ENCODE measurements around the gene EHD2. TPM values are rescaled to one million over a fixed set of nuclear protein-coding genes. Genes with fewer than 3 reads are reported as not detected.
"Not testable (repeated sequence)": the region's sequence is repeated elsewhere in the genome, so short reads cannot be mapped to it uniquely, and the experiment has no call there.

Gene EHD2
- total RNA-seq, 1 donor from 2014 or later: 2.2 TPM

DNA sequence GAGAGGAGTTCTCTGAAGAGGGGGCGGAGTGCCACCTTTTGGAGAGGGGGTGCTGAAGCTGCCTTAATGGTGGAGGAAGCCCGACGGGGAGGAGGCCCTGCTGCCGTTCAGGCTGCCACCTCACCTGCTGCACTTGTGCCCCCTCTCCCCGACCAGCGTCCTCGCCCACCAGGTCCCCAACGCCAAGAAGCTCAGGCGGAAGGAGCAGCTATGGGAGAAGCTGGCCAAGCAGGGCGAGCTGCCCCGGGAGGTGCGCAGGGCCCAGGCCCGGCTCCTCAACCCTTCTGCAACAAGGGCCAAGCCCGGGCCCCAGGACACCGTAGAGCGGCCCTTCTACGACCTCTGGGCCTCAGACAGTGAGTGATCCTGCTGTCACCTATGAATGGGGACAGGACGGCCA, 37.5 kb downstream of the EHD2 start:
- no peak for DNase-seq

GRCh38 chr19:47752440-47753211, 39.4 kb downstream of the EHD2 start:
- DNase-seq: no peak

GRCh38 chr19:47754206-47755064, 41.2 kb downstream of the EHD2 start:
- no peak for DNase-seq

- DNase-seq: no peak
Observed at GRCh38 chr19:47755065-47755761, 42.0 kb downstream of the EHD2 start.

GRCh38 chr19:47755762-47756626, 42.8 kb downstream of the EHD2 start:
- DNase-seq: no peak

GRCh38 chr19:47756627-47756929, 43.4 kb downstream of the EHD2 start:
- no peak for DNase-seq

DNA sequence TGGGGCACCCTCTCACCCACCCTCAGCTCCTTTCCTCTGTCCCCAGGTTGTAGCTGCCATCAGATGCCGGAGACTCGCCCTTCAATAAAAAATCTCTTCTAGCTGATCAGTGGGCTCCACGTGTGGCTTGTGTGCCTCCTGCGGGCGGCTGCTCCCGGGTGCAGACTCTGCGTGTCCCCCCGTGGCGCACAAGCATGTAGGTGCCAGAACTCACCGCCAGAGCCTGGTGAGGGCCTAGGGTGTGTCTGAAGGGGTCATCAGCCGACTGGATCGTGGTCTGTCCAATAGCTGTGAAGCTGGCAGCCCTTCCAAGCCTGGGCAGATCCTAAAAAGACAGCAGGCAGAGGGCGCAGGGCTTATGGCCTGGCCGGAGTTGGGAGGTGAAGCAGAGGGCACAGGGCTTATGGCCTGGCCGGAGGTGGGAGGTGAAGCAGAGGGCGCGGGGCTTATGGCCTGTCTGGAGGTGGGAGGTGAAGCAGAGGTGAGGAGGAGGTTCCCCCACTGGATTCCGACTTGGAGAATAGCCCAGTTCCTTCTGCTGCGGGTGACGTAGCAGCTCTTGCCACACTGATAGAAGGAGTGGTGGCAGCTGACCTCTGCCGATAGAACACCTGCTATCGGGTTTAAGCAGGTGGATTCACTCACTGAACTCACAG, 43.9 kb downstream of the EHD2 start:
- no peak for DNase-seq

GRCh38 chr19:47757617-47758442, 44.6 kb downstream of the EHD2 start:
- no peak for DNase-seq

- no peak for DNase-seq
Observed at GRCh38 chr19:47758443-47758804, 45.2 kb downstream of the EHD2 start.

DNA sequence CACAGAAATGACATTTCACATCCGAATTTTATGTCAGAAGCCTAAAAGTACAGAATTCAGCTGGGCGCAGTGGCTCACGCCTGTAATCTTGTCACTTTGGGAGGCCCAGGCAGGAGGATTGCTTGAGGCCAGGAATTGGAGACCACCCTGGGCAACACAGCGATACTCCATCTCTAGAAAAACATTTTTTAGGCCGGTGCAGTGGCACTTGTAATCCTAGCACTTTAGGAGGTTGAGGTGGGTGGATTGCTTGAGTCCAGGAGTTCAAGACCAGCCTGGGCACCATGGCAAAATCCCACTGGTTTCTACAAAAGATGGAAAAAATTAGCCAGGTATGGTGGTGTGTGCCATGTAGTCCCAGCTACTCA, 47.4 kb downstream of the EHD2 start:
- no peak for DNase-seq

DNA sequence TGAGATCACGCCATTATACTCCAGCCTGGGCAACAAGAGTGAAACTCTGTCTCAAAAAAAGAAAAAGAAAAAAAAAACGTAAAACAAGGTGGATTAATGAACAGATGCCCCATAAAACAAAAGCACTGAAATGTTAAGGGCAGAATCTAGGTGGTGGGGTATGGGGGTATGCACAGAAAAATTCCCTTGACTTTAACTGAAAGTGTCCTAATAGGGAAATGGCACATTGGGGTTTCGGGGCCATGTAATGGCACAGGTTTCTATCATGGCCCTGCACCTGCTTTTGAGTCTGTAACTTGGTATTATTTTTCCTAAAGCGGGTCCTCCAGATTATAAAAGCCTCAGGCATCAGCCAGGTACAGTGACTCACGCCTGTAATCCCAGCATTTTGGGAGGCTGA, 48.3 kb downstream of the EHD2 start:
- DNase-seq: no peak

- no peak for DNase-seq
Observed at GRCh38 chr19:47762151-47762550, 48.9 kb downstream of the EHD2 start.

- no peak for DNase-seq
Observed at GRCh38 chr19:47762615-47763308, 49.5 kb downstream of the EHD2 start.

GRCh38 chr19:47764705-47765104, 51.5 kb downstream of the EHD2 start:
- not testable (repeated sequence) for DNase-seq

DNA sequence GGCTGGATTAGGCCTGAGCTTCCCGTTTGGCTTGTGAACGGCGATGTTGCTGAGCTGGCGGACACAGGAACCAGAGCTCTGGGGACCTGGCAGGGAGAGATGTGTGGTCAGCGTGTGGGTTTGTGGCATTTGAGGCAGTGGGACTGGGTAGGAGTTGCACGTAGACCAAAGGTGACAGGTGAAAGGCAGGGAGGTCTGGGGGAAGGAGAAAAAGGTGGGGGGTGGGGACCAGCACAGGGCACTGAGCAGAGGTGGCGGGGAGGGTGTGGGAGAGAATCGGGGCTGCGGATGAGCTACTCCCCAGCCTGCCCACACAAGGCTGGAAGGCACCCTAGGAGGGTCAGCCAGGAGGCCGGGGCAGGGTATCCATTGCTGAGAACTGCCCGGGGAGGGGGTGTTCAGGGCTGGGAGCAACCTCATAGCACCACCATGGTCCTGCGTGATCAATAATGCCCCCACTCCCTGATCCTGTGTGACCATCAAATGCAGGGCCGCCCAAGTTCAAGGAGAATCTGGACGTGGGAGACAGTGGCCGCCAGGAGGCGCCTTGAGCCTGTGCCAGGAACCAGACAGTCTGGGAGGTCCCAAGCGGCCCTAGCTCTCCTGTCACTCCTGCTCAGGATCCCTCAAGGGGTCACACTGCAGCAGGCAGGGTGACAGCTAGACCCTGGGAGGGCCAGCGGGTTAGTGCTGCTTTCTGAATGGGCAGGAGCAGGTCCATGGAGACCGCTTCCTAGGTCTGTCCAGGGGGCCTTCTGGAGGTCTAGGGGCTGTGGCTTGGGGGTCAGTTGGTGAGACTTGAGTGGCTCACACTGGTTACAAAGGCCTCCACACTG, 52.5 kb downstream of the EHD2 start:
- DNase-seq: no peak

GRCh38 chr19:47766359-47766620, 53.1 kb downstream of the EHD2 start:
- DNase-seq: no peak

DNA sequence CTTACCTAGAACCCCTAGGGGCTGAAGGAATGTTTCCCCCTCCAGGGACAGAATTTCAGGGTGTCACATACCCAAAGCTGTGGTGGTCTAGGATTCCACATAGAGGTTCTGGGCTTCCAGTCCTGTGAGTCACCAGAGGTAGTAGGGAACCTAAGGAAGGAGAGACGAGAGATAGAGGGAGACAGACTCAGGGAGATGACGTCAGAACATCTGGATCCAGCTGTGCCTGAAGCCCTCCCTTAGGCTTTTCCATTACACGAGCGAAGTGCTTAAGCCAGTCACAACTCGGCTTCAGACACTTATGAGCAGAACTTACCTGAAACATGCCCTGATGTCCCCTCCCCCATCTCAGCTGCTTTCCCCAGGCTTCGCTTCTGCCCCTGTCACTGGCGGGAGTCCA, 53.4 kb downstream of the EHD2 start:
- DNase-seq: no peak

DNA sequence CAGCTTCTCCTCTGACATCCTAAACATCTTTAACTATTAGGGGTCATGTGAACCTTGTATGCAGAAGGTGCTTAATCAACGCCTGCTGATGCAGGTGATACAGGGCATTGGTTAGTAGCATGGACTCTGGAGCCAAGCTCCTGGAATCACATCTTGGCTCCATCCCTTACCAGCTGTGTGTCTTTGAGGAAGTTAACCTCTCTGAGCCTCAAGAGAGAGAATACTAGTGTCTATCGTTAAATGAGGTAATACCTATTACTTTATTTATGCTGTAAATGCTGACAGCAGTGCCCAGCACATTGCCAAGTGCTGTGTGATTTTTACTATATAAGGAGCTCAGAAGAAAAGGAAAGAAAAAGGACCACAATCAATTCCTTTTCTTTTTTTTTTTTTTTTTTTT, 54.1 kb downstream of the EHD2 start:
- DNase-seq: no peak

DNA sequence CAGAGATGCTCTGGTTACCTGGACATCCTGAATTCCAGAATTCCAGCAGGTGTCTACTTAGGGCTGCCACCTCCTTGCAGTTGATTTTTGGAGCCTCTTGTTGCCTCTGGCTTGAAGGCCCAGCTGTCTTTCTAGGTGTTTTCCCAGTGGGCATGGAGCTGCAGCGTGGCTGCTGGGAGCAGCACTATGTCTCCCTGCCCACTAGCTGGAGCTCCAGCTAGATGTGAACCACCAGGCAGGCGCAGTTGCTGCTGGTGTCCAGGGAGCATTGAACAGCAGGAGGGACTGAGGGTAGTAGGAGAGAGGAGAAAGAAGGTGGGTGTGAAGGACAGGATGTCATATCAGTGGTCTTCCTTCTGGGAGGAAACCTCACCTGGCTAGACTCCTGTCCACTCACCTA, 55.4 kb downstream of the EHD2 start:
- DNase-seq: no peak

DNA sequence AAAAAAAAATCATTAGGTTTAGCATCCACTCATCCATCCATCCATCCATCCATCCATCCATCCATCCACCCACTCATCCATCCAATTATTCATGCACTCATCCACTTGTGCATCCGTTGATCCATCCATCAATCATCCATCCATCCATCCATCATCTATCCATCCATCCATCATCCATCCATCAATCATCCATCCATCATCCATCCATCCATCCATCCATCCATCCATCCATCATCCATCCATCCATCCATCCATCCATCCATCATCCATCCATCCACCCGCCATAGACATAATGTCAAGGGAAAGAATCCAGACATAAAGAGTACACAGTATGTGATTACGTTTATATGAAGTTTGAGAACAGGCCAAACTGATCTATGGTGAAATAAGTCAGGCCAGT, 56.3 kb downstream of the EHD2 start:
- DNase-seq: no peak

All from occipital lobe (tissue), 2 donors.